ENCODE data around the gene LEP. TPM values are rescaled to one million over a fixed set of nuclear protein-coding genes. Genes with fewer than 3 reads are reported as not detected.
A peak's percentile ranks its signal among the peaks of the same experiment; 100 is the strongest.

The LEP gene
- total RNA-seq, result not detected

GRCh38 chr7:128240696-128241386 lies at the start of gene LEP:
Gene LEP (plus strand): TSS chr7:128241278. CDS start chr7:128252019, 10,741 bp downstream.

Small RNA genes within 50 kb of the gene (small RNA-seq; reads per million reads assigned to genes)
- gene MIR129-1, result 8.2 reads per million, percentile 93 among the genes with 10 or more reads in this experiment

Other genes with a start within 250 kb of the LEP start
- 21.2 TPM for gene LRRC4, start 209.8 kb upstream of the LEP start, total RNA-seq
- gene RBM28, start 102.6 kb downstream of the LEP start, total RNA-seq, result 17.1 TPM
- gene PRRT4, start 120.4 kb downstream of the LEP start, total RNA-seq, result 7.2 TPM
- gene IMPDH1, start 168.7 kb downstream of the LEP start, total RNA-seq, result 31.8 TPM
- gene HILPDA, start 214.6 kb downstream of the LEP start, total RNA-seq, result 17.5 TPM
- 46.6 TPM for gene METTL2B, start 235.5 kb downstream of the LEP start, total RNA-seq

Data from diencephalon (tissue), 1 donor.